Mononuclear cell (primary cell): ENCODE measurements around the gene RPAIN. TPM values are rescaled to one million over a fixed set of nuclear protein-coding genes. Genes with fewer than 3 reads are reported as not detected.
"Not testable (repeated sequence)": the region's sequence is repeated elsewhere in the genome, so short reads cannot be mapped to it uniquely, and the experiment has no call there.

Experiments used
- H3K27me3 ChIP-seq: 2 replicates; pipeline ENCODE4 v1.6.0; 2011; ENCODE audit warnings: low read length, control low read depth; ENCODE audit not compliant: insufficient read depth
- H3K4me1 ChIP-seq: 2 replicates; pipeline ENCODE4 v1.5.1; 2011; ENCODE audit warnings: mild to moderate bottlenecking, low read length, control low read depth; ENCODE audit not compliant: insufficient read depth
- H3K4me3 ChIP-seq: 2 replicates; pipeline ENCODE4 v1.5.1; 2011; ENCODE audit warnings: mild to moderate bottlenecking, low read length, moderate library complexity
- H3K9me3 ChIP-seq: 2 replicates; pipeline ENCODE4 v1.5.1; 2011; ENCODE audit warnings: low read depth, mild to moderate bottlenecking, control low read depth, low read length
- total RNA-seq: library from RNA; depleted of rRNA; stranded (reverse); fragments of >200 nt; gene quantifications from one replicate; pipeline ENCODE4 v1.2.3, GENCODE V29; 2012

The RPAIN gene
- total RNA-seq, 1 donor = 51.9 TPM

DNA sequence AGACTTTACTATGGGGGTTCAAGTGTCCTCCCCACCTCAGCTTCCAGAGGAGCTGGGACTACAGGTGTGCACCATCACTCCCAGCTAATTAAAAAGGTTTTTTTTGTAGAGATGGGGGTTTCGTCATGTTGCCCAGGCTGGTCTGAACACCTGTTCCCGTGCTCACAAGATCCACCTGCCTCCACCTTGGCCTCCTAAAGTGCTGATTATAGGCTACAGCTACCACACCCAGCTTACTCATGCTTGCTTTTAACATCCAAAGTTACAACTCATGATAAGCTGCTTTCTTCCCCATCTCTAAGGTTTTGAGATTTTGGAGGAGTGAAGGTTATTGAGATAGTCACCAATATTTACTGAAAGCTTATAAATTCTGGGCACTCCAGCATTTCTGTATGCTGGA, 3.1 kb upstream of the RPAIN start:
- Histone ChIP-seq H3K9me3 (no peaks in the 10 kb centered on the region), H3K4me3 (no peak overlapping the region), H3K4me1 (peaks cover 53% of the 10 kb centered on the region), H3K27me3 (no peaks in the 10 kb centered on the region)

GRCh38 chr17:5418858-5419355, 1.1 kb upstream of the RPAIN start:
- Histone ChIP-seq H3K27me3 (no peaks in the 10 kb centered on the region), H3K4me3 (peak overlapping the region; percentile 64), H3K9me3 (no peaks in the 10 kb centered on the region), H3K4me1 (peaks cover 38% of the 10 kb centered on the region)

DNA sequence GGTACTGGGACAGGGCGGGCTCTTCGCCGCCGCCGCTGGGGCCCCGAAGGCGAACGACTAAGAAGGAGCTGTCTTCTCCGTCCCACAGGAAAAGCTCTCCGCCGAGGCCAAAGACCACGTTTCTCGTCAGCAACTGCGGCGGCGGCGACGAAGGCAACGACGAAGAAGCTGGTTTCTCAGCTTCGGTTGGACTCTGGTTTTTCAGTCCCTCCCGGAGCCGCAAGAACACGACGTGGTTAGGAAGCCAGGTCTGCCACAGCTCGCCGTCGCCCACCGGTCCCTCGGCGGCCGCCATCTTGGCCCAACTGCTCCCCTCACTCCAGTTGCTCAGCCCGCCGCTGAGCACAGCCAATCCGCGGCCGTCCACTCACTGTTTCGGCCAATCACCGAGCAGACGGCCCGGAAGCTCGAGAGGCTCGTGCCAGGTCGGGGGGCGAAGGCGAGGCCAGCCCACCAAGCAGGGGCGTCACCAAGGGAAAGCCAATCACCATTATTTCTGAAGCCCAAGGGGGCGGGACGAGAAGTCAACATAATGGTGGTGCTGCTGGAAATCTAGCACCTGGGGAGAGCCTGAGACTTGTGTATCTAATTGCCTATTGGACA, 525 bp upstream of the RPAIN start, which contains the start of gene NUP88:
Gene NUP88 (minus strand): TSS at position 307 of the 603 bp plus-strand sequence. CDS start 12 bp downstream, at position 295.
- H3K4me1 ChIP-seq = peaks cover 34% of the 10 kb centered on the region
- H3K4me3 ChIP-seq = peak within 1 kb of the TSS; percentile 64
- no peaks in the 10 kb centered on the region for H3K9me3 ChIP-seq
- no peaks in the 10 kb centered on the region for H3K27me3 ChIP-seq

DNA sequence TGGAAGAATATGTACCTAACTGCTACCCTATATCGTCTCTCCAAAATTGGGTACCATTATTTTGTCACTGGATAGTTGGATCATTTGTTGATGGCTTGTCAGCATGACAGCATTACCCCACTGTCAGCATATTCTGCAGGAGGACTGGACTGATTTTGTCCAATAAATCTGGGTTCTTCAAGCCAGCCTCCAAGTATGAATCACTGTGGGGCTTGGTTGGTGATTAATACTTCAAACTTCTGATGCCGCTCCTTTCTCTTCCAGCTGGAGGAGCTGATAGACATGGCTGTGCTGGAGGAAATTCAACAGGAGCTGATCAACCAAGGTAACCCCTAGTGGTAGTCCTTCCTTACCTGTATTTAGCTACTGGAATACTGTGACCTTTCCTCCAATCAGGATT, 2.5 kb downstream of the RPAIN start:
- no peaks in the 10 kb centered on the region for H3K27me3 ChIP-seq
- no peaks in the 10 kb centered on the region for H3K9me3 ChIP-seq
- no peak overlapping the region for H3K4me3 ChIP-seq
- H3K4me1 ChIP-seq = peaks cover 24% of the 10 kb centered on the region

- Histone ChIP-seq H3K4me1 (peaks cover 11% of the 10 kb centered on the region), H3K4me3 (no peak overlapping the region), H3K9me3 (no peaks in the 10 kb centered on the region), H3K27me3 (no peaks in the 10 kb centered on the region)
Measured at GRCh38 chr17:5424909-5425308, 4.9 kb downstream of the RPAIN start.

DNA sequence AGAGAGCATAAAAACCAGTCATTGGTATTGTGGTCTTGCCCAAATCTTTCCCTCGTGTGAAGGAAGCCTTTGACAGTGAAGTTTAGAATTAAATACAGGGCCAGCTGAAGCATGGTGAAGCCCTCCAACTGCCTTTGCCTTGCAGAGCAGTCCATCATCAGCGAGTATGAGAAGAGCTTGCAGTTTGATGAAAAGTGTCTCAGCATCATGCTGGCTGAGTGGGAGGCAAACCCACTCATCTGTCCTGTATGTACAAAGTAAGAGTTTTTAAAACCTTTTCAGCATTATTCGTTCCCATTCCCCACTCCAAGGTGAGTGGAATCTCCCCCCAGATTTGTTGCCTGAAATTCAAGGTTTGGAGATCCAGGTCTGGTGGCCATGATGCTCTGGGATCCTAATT, 5.8 kb downstream of the RPAIN start:
- Histone ChIP-seq H3K9me3 (no peaks in the 10 kb centered on the region), H3K4me3 (no peak overlapping the region), H3K27me3 (no peaks in the 10 kb centered on the region), H3K4me1 (peaks cover 6% of the 10 kb centered on the region)

DNA sequence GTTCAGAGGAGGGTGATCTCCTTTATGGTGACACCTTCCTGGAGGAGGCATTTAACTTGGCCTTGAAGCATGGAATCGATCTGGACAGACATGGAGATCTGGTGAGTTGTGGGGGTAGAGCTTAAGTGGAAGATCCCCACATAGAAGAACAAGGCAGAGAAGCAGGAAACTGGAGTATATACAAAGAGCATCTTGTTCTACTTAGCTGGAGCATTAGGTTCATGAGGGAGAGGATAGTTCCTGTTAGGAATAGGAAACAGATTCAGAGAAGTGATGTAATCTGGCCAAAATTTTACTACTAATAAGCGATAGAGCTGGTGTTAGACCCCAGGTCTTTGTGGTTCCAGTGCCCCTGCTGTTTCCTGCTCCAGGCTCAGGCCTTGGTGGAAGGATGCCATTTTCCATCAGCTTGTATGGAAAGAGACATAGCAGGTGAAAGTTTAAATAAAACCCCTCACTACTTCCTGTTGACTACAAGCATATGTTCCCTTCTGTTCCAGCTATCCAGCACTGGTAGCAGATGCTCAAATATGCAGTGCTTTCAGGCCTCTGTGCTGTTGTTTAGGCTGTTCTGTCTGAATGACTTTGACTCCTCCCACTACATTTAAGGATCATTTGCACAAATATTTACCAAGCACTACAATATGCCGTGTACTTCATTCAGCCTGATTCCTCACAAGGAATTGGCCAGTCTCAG, 9.4 kb downstream of the RPAIN start:
- Histone ChIP-seq H3K4me3 (no peak overlapping the region), H3K4me1 (no peaks in the 10 kb centered on the region), H3K9me3 (no peaks in the 10 kb centered on the region), H3K27me3 (no peaks in the 10 kb centered on the region)

- Histone ChIP-seq H3K9me3 (no peaks in the 10 kb centered on the region), H3K27me3 (no peaks in the 10 kb centered on the region), H3K4me3 (no peak overlapping the region), H3K4me1 (no peaks in the 10 kb centered on the region)
Measured at GRCh38 chr17:5430413-5430999, 10.5 kb downstream of the RPAIN start.

DNA sequence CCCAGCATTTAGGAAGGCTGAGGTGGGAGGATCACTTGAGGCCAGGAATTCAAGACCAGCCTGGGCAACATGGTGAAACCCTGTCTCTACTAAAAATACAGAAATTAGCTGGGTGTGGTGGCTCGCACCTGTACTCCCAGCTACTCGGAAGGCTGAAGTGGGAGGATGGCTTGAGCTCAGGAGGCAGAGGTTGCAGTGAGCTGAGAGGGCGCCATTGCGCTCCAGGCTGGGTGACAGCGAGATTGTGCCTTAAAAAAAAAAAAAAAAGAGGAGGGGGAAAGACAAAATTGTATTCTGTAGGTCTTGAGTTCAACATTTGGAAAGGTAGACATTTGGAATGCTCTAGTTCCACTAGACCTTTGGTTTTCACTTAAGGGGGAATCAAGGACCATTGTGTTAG, 11.3 kb downstream of the RPAIN start:
- H3K4me3 ChIP-seq, H3K9me3 ChIP-seq, H3K4me1 ChIP-seq, H3K27me3 ChIP-seq: not testable (repeated sequence)

DNA sequence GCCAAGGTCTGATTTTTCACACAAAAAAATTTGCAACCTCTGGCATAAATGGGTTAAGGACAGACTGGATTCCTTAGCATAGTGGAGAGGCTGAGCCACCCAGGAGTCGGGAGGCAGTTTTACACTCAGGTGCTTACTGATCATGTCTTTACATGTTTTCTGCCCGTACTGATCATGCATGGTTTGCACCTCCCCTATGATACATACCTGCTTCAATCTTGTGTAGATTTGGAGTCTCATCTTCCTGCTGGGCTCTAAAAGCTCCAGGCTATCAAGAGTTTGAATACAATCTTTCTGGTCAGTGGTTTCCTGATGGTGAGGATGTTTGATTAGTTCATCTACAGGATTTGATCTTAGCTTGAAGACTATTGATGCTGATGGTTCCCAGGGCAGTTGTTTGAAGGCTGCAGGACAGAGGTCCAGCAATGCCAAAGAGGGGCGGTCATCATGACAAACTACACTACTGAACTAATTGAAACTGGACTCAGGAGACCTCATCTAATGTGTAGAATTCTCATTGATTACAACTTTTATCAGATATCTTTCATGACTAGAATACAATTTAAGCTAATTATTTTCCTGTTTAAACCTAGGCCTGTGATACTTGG, 12.1 kb downstream of the RPAIN start:
- H3K27me3 ChIP-seq = no peaks in the 10 kb centered on the region
- H3K4me3 ChIP-seq = no peak overlapping the region
- H3K9me3 ChIP-seq = no peaks in the 10 kb centered on the region
- peaks cover 5% of the 10 kb centered on the region for H3K4me1 ChIP-seq

DNA sequence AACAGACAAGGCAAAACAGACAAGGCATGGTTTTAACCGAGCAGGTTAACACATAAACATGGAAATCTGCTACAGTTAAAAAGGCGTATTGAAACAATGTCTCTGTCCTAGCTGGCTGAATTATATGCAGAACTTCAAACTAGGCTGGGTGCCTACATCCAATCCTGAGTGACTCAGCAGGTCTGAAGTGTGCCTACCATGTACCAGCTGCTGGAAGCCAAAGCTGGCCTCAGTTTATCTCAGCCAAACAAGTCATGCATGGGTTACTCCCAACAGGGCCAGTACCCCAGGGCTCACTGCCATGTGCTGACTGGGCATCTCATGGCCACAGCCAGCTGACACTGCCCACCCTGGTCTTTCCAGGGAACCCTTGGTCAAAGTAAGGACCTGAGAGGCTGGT, 15.0 kb downstream of the RPAIN start:
- no peak overlapping the region for H3K4me3 ChIP-seq
- no peaks in the 10 kb centered on the region for H3K27me3 ChIP-seq
- H3K9me3 ChIP-seq = no peaks in the 10 kb centered on the region
- H3K4me1 ChIP-seq = peaks cover 28% of the 10 kb centered on the region

DNA sequence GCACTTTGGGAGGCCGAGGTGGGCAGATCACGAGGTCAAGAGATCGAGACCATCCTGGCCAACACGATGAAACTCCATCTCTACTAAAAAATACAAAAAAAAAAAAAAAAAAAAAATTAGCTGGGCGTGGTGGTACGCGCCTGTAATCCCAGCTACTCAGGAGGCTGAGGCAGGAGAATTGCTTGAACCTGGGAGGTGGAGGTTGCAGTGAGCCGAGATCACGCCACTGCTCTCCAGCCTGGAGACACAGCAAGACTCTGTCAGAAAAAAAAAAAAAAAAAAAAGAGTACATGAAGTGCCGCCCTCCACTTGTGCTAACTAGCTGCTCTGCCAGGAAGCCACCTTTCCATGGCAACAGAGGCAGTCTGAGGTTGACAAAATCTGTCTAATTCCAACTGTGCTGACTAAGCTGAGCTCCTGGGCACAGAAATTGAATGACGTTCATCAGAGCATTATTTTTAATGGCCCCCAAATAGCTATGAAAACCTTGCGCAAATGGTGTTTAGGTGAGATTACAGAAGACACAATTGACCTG, 15.9 kb downstream of the RPAIN start:
- not testable (repeated sequence) for H3K4me3 ChIP-seq, H3K27me3 ChIP-seq, H3K9me3 ChIP-seq
- H3K4me1 ChIP-seq = peaks cover 29% of the 10 kb centered on the region

- peak overlapping the region; percentile 62 for H3K4me3 ChIP-seq
- H3K27me3 ChIP-seq = no peaks in the 10 kb centered on the region
- H3K4me1 ChIP-seq = peaks cover 29% of the 10 kb centered on the region
- no peaks in the 10 kb centered on the region for H3K9me3 ChIP-seq
Measured at GRCh38 chr17:5437721-5438317, 17.8 kb downstream of the RPAIN start.

DNA sequence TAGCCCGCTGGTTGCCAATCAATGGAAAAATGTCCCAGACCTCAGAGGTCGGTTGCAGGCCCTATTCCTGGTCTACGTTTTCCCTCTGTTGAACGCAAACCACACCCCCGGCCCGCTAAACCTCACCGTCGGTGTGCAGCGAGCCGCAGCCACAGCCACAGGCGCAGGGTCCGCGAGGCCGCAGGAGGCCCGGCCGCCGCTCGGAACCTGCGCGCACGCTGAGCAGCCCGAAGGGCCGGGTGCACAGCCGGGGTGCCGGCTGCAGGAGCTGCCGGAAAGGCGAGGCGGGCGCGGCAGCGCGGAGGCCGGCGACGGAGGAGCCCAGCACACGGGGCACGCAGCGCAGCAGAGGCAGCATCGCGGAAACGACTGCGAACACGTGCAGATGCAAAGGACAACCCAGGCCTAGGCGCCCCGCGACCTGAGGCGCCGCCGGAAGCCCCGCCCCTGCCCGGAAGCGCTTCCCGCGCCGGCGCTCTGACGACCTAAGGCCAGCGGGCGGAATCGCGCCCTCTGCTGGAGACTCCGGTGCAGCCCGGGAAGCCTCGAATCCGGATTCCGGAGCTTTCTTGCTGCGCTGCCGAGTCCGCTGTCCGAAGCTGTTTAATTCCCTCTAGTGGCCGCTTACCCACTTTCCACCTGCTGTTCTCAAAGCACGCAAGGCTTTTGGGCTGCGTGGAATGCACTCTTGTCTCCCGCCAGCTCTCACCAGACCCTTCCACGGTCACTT, 18.9 kb downstream of the RPAIN start, which contains the start of gene C1QBP:
Gene C1QBP (minus strand): TSS at position 440 of the 730 bp plus-strand sequence. CDS start 82 bp downstream, at position 358.
- Histone ChIP-seq H3K27me3 (no peaks in the 10 kb centered on the region), H3K4me3 (peak within 1 kb of the TSS; percentile 62), H3K9me3 (no peaks in the 10 kb centered on the region), H3K4me1 (peaks cover 29% of the 10 kb centered on the region)
